Kidney (tissue), 14 donors: ENCODE data around the gene PTGER3. TPM values are rescaled to one million over a fixed set of nuclear protein-coding genes. Genes with fewer than 3 reads are reported as not detected.

Source experiments
- DNase-seq, 5 donors: peaks; one replicate each; pipeline ENCODE4 v3.0.0-alpha.2; 2013 to 2020
- FAIRE-seq: peaks from 2 replicates; lab custom pipeline; 2012; peaks lifted over from hg19 to GRCh38; lab: Jason Lieb, UNC
- H3K27ac ChIP-seq, 2 donors: one replicate each; pipeline ENCODE4 v1.7.0; 2013; ENCODE audit warnings: low read depth in 2 of 2, low read length in 2 of 2, inconsistent platforms in 1 of 2
- H3K27me3 ChIP-seq: one replicate; pipeline ENCODE4 v1.7.1; 2013; ENCODE audit warnings: low read length, inconsistent platforms; ENCODE audit not compliant: control insufficient read depth, insufficient read depth
- H3K36me3 ChIP-seq, 3 donors: one replicate each; pipeline versions ENCODE4 v1.7.0 to v1.7.1; 2013; ENCODE audit warnings: low read length in 3 of 3, control low read depth in 1 of 3, inconsistent platforms in 1 of 3; ENCODE audit not compliant: insufficient read depth in 3 of 3, control insufficient read depth in 2 of 3
- H3K4me1 ChIP-seq, 3 donors: one replicate each; pipeline versions ENCODE4 v1.7.0 to v1.7.1; 2013; ENCODE audit warnings: low read length in 3 of 3, inconsistent platforms in 1 of 3, low read depth in 1 of 3; ENCODE audit not compliant: control insufficient read depth in 2 of 3, insufficient read depth in 2 of 3
- H3K4me3 ChIP-seq, 3 donors: one replicate each; pipeline versions ENCODE4 v1.7.0 to v1.8.1; 2013; ENCODE audit warnings: low read length in 3 of 3, control low read depth in 1 of 3, inconsistent platforms in 1 of 3
- H3K9ac ChIP-seq, 3 donors: one replicate each; pipeline versions ENCODE4 v1.7.0 to v1.7.1; 2013; ENCODE audit warnings: low read length in 3 of 3, control low read depth in 1 of 3, inconsistent platforms in 1 of 3
- H3K9me3 ChIP-seq, 3 donors: one replicate each; pipeline versions ENCODE4 v1.7.0 to v1.7.1; 2013; ENCODE audit warnings: low read length in 3 of 3, control low read depth in 1 of 3, inconsistent platforms in 1 of 3; ENCODE audit not compliant: control insufficient read depth in 2 of 3, insufficient read depth in 1 of 3
- CTCF ChIP-seq: IDR thresholded peaks from 3 replicates; pipeline ENCODE4 v1.5.1; 2012; ENCODE audit warnings: mild to moderate bottlenecking, moderate library complexity, borderline replicate concordance; ENCODE audit not compliant: insufficient read depth; ENCODE audit errors: extremely low read depth
- intact Hi-C: fragments of 100-400 bp; cut with DNase I; formaldehyde crosslinking; loops from one replicate; pipeline ENCODE4 v1.11.1; 2022
- polyA plus RNA-seq: library from polyadenylated mRNA; stranded (reverse); fragments of 350-450 nt; fragmentation: Illumina TruSeq; extraction: RNeasy Lipid Tissue Mini Kit (QIAGEN cat#74804); gene quantifications from one replicate; pipeline ENCODE4 v1.2.3, GENCODE V29; 2014; ENCODE audit warnings: low read depth, low replicate concordance; ENCODE audit not compliant: insufficient read depth
- total RNA-seq: library from RNA; stranded (reverse); fragmentation: NEBNext Ultra II Directional; extraction: Animal tissue kit (Norgen Biotek cat#: 25700); gene quantifications from one replicate; pipeline ENCODE4 v1.2.1, GENCODE V29; 2021
- donor health status: control.
- donor health status: control.
- donor health status: control.
- donor health status: control.
- donor health status: control.
- donor health status: DM: yes; HTN: yes; CAD: no.
- donor health status: Normal renal cell carcinoma (clear cell type).

PTGER3 gene
- total and polyA plus RNA-seq, 2 donors from 2014 or later, result 9.0 to 102 TPM

GRCh38 chr1:71002709-71003475 is 44.7 kb downstream of the PTGER3 start:
- Histone ChIP-seq H3K9ac (no peak overlapping the region), H3K27ac (no peak overlapping the region), H3K9me3 (no peaks in the 10 kb centered on the region), H3K27me3 (no peaks in the 10 kb centered on the region), H3K36me3 (no peaks in the 10 kb centered on the region), H3K4me3 (no peak overlapping the region), H3K4me1 (no peaks in the 10 kb centered on the region)
- DNase-seq, result no peak
- intact Hi-C loops, result no loop called here
- FAIRE-seq, result no peak
- no peak for TF ChIP-seq CTCF

DNA sequence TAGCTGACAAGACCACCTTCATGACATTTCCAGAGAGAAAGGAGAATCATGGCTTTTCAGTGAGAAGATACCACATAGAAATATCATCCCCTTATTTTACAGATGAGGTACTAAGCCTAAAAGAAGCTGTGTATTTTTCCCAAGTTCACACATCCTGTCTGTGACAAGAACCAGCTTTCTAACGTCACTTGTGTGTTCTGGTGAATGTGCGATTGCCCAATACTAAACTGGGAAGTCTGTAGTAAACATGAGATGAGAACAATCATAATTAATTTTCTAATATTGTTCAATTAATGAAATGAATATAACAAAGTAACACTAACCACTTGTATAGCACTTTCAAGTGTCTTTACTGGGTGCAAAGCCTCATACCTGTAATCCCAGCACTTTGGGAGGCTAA is 46.0 kb downstream of the PTGER3 start:
- H3K27me3 ChIP-seq, result no peaks in the 10 kb centered on the region
- no peak for DNase-seq
- no peak for FAIRE-seq
- H3K9me3 ChIP-seq, result no peaks in the 10 kb centered on the region
- no peak overlapping the region for H3K9ac ChIP-seq
- no peak for TF ChIP-seq CTCF
- no peak overlapping the region for H3K27ac ChIP-seq
- no peaks in the 10 kb centered on the region for H3K36me3 ChIP-seq
- no peaks in the 10 kb centered on the region for H3K4me1 ChIP-seq
- H3K4me3 ChIP-seq, result no peak overlapping the region
- intact Hi-C loops, result no loop called here

- intact Hi-C loops, result no loop called here
- H3K36me3 ChIP-seq, result no peaks in the 10 kb centered on the region
- H3K9ac ChIP-seq, result no peak overlapping the region
- FAIRE-seq, result no peak
- H3K27ac ChIP-seq, result no peak overlapping the region
- no peak overlapping the region for H3K4me3 ChIP-seq
- DNase-seq, result no peak
- no peak for TF ChIP-seq CTCF
- no peaks in the 10 kb centered on the region for H3K27me3 ChIP-seq
- no peaks in the 10 kb centered on the region for H3K9me3 ChIP-seq
- peaks cover 0 to 2% (median 0%) of the 10 kb centered on the region in 3 donors for H3K4me1 ChIP-seq
Measured at GRCh38 chr1:70997793-70998192, 49.8 kb downstream of the PTGER3 start.
